ENCODE measurements around the gene VWA3B.
"Not testable (repeated sequence)": the region's sequence is repeated elsewhere in the genome, so short reads cannot be mapped to it uniquely, and the experiment has no call there.

The VWA3B gene

DNA sequence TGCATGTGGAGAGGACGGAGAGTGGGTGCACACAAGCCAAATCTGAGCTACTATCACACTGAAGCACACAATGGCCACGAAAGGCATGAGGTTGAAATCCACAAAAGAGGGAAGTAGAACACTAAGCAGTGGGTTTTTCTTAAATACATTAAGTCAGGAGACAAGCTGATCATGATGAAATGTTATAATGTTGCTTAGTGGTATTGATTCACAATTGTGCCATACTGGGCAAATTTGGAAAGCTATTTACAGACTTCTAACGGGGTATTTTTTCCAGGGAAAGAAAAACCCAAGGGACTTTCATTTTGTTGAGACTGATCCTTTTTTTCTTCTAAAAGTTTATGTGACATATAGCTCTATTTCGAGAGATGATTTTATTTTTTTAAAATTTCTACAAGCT, 158.5 kb downstream of the VWA3B start:
- DNase-seq (ENCODE audit: low read depth in 2 of 2) = no peak

DNA sequence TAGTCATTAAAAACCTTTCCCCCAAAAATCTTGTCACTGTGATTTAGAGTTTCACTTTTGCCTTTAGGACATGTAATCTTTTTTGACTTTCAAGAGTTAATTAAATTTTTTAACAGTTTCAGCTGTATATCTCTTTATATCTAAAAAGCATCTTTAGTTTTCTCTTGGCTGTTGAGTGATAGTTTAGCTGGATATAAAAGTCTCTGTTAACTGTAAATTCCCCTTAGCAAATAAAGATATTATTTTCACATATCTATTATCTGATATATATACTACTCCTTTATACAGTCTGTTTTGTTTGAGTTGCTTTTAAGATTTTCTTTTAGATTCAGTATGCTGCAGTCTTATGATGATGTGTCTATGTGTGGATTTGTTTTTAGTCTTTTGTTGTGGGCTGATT, 160.4 kb downstream of the VWA3B start:
- DNase-seq (ENCODE audit: low read depth in 2 of 2) = no peak

GRCh38 chr2:98252038-98252773, 165.2 kb downstream of the VWA3B start:
- DNase-seq (ENCODE audit: low read depth in 2 of 2) = no peak

- no peak for DNase-seq (ENCODE audit: low read depth in 2 of 2)
Observed at GRCh38 chr2:98253461-98254070, 166.6 kb downstream of the VWA3B start.

GRCh38 chr2:98254504-98255059, 167.6 kb downstream of the VWA3B start:
- no peak for DNase-seq (ENCODE audit: low read depth in 2 of 2)

GRCh38 chr2:98258906-98259305, 171.9 kb downstream of the VWA3B start:
- DNase-seq (ENCODE audit: low read depth in 2 of 2) = no peak

DNA sequence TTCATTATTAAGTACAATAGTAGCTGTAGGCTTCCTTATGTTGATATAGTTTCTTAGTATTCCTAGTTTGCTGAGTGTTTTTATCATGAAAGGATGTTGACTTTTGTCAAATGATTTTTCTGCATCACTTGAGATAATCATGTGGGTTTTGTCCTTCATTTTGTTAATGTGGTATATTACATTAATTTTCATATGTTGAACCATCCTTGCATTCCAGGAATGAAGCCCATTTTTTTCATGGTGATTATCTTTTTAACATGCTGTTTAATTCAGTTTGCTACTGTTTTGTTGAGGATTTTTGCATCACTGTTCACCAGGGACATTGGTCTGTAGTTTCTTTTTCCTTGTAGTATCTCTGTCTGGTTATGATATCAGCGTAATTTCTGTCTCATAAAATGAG, 176.4 kb downstream of the VWA3B start:
- no peak for DNase-seq (ENCODE audit: low read depth in 2 of 2)

DNA sequence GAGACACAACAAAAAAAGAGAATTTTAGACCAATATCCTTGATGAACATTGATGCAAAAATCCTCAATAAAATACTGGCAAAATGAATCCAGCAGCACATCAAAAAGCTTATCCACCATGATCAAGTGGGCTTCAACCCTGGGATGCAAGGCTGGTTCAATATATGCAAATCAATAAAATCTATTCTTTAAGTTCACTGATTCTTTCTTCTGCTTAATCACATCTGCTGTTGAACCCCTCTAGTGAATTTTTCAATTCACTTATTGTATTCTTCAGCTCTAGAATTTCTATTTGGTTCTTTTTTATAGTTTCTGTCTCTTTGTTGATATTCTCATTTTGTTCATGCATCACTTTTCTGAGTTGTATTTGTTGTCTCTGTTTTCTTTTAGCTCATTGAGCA, 181.3 kb downstream of the VWA3B start:
- not testable (repeated sequence) for DNase-seq (ENCODE audit: low read depth in 2 of 2)

GRCh38 chr2:98269274-98269673, 182.3 kb downstream of the VWA3B start:
- DNase-seq (ENCODE audit: low read depth in 2 of 2) = no peak

DNA sequence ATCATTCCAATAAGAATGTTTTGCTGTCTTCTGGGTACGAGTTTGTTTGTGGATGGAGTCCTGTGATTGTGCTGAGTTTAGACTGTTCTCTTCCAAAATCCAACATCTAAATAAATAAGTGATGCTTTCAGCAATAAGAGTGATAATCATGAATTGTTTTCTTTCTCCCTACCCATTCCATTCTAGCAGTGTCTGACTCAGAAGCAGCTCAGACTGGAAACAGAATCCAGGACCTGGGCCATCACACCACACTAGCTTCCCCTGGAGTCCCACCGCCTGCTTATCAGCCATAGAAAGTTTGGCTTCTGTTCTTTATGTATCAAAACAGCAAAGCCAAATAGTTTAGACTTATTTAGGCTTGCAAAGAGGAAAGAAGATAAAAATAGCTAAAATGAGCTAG, 182.9 kb downstream of the VWA3B start:
- no peak for DNase-seq (ENCODE audit: low read depth in 2 of 2)

DNA sequence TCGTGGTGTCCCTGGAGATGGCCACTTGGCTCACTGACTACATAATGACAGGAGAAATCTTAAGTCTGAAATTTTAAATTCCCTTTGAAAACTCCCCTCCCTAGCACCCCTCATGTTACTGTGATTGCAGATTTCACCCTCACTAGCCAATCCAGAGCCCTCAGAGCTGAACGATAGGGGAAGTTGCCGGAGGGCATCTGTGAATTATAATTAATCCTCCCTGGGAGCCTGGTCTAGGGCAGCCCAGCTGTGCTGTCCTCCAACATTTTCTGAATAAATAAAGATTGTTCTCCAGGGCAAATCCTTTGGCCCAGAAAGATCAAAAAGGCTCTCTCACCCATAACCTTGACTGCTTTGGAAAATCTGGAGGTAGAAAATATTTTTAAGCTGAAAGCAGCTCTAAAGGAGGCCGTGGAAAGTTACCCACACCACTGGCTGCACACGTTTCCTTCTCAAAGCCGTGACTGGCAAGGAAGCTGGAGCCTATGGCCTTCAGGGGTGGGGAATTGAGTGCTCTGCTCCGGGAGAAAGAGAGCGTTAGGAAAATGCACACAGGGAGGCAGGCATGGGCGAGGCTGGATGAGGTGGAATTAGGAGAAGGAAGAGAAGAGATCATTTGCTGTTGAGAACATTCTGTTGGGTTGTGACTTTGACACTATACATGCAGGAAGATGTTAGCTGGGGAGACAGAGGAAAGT, 190.3 kb downstream of the VWA3B start:
- no peak for DNase-seq (ENCODE audit: low read depth in 2 of 2)

- DNase-seq (ENCODE audit: low read depth in 2 of 2) = no peak
Observed at GRCh38 chr2:98278074-98278473, 191.1 kb downstream of the VWA3B start.

- DNase-seq (ENCODE audit: low read depth in 2 of 2) = no peak
Observed at GRCh38 chr2:98280376-98281102, 193.6 kb downstream of the VWA3B start.

DNA sequence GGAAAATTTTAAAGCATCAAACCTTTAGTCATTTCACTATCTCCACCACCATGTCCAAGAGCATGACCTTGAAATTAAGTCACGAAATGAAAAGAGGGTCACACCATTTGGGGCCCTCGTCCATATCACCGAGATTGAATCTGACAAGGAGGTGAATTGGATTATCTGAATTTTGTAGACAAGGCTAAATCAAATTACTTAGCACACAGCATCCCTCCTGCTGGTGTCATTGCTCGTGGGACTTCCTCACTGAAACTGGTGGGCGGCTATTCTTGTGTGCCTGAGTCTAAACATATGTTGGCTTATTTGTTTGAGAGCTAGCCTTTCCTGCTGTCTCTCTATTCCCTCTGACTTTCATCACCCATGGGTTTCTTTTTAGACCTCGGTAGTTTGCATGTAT, 194.6 kb downstream of the VWA3B start:
- no peak for DNase-seq (ENCODE audit: low read depth in 2 of 2)

DNA sequence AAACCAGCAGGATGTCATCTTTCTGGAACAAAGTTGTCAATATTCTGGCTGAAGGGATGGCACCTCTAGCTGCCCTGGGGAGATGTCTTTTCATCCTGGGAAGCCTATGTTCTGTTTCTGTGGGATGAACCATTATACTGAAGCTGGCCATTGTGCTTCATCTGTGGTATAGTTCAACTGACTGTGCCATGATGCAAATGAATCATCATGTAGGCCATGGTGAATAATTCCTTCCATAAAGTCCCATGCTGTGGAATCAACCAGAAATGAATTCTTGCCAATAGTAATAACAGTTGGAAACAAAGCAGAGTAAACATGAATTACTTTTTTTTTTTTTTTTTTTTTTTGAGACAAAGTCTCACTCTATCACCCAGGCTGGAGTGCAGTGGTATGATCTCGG, 195.1 kb downstream of the VWA3B start:
- no peak for DNase-seq (ENCODE audit: low read depth in 2 of 2)

GRCh38 chr2:98293030-98293429, 206.1 kb downstream of the VWA3B start:
- DNase-seq (ENCODE audit: low read depth in 2 of 2) = no peak

GRCh38 chr2:98293931-98294687, 207.1 kb downstream of the VWA3B start:
- no peak for DNase-seq (ENCODE audit: low read depth in 2 of 2)

- no peak for DNase-seq (ENCODE audit: low read depth in 2 of 2)
Observed at GRCh38 chr2:98294711-98295110, 207.7 kb downstream of the VWA3B start.

GRCh38 chr2:98295275-98295674, 208.3 kb downstream of the VWA3B start:
- no peak for DNase-seq (ENCODE audit: low read depth in 2 of 2)

GRCh38 chr2:98295721-98296414, 208.9 kb downstream of the VWA3B start:
- no peak for DNase-seq (ENCODE audit: low read depth in 2 of 2)

DNA sequence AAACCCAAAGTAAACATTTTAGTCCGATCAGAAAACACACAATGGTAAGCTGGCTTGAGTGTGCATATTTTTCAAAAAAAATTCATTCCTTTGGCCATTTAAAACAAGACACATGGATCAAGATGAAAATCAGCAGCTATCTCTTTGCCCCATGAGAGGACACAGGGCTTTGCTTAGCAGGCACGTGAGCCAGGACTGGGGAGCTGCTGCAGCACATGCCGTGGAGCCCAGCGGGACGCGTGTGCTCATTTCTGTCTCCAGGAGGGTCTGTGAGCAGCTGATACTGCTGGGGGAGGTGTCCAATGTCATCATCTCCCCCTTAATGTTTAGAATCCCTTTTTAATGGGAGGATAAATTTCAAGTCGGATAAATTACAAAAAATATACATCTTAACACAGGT, 209.5 kb downstream of the VWA3B start:
- no peak for DNase-seq (ENCODE audit: low read depth in 2 of 2)
